ENCODE data around the gene KDM4F. TPM values are rescaled to one million over a fixed set of nuclear protein-coding genes. Genes with fewer than 3 reads are reported as not detected.

The KDM4F gene
- total and polyA plus RNA-seq, 2 donors (not counting 1 experiment from before 2014, with no cell fraction given): not detected

- Histone ChIP-seq H3K9ac (ENCODE audit: insufficient read depth, low read length) (peak overlapping the region; percentile 80), H3K4me3 (replicated peaks in 1 of 4; ENCODE audit: control extremely low read depth in 1 of 4, insufficient read depth in 1 of 4, low read depth in 3 of 4, low read length in 4 of 4) (peak overlapping the region; percentile 83 to 92 (median 85)), H3K27ac (ENCODE audit: insufficient read depth, low read length) (peak overlapping the region; percentile 82), H4K20me1 (ENCODE audit: control insufficient read depth, extremely low read depth, insufficient read depth, low read length) (no peaks in the 10 kb centered on the region), H3K79me2 (ENCODE audit: control insufficient read depth, insufficient read depth, low read length) (peaks cover 15% of the 10 kb centered on the region), H3K4me1 (ENCODE audit: control insufficient read depth, extremely low read depth, insufficient read depth, low read length) (peaks cover 3% of the 10 kb centered on the region), H2AFZ (ENCODE audit: low read length) (peak overlapping the region; percentile 69), H3K9me3 (ENCODE audit: control insufficient read depth, insufficient read depth, low read depth, low read length) (no peaks in the 10 kb centered on the region), H3K4me2 (ENCODE audit: extremely low read depth, insufficient read depth, low read length) (peak overlapping the region; percentile 79), H3K27me3 (ENCODE audit: control insufficient read depth, insufficient read depth, low read length) (no peaks in the 10 kb centered on the region), H3K36me3 (ENCODE audit: control insufficient read depth, insufficient read depth, low read length) (no peaks in the 10 kb centered on the region)
- TF ChIP-seq EZH2 (IDR thresholded peaks at IDR 0.05; ENCODE audit: low read length, missing control alignments): no peak
- TF ChIP-seq, protein P1, sequence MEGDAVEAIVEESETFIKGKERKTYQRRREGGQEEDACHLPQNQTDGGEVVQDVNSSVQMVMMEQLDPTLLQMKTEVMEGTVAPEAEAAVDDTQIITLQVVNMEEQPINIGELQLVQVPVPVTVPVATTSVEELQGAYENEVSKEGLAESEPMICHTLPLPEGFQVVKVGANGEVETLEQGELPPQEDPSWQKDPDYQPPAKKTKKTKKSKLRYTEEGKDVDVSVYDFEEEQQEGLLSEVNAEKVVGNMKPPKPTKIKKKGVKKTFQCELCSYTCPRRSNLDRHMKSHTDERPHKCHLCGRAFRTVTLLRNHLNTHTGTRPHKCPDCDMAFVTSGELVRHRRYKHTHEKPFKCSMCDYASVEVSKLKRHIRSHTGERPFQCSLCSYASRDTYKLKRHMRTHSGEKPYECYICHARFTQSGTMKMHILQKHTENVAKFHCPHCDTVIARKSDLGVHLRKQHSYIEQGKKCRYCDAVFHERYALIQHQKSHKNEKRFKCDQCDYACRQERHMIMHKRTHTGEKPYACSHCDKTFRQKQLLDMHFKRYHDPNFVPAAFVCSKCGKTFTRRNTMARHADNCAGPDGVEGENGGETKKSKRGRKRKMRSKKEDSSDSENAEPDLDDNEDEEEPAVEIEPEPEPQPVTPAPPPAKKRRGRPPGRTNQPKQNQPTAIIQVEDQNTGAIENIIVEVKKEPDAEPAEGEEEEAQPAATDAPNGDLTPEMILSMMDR (conservative IDR thresholded peaks at IDR 0.05 in 1 of 2, IDR thresholded peaks at IDR 0.05 in 1 of 2; ENCODE audit: low read depth in 1 of 2, low read length in 2 of 2): no peak
- peak in 1 of 2 donors; percentile 39 for DNase-seq (ENCODE audit: low read depth in 2 of 2)
Observed at GRCh38 chr11:95067841-95068219, 18.6 kb downstream of the KDM4F start.

DNA sequence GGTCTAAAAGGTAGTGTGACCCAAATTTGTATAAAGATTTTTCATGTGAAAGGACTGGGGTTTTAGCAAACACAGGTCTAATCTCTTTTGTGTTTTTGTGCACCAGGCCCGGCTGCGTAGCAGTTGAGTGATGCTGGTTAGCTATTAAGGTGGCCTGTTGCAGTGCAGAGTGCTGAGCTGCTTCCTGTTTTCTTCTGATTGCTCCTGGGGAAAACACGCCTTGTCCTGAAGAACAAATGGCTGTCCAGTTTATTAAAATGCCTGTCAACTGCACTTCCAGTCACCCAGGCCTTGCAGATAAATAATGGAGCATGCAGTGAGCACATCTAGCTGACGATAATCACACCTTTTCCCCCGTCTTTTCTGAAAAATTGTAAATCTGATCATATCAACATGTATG is 19.3 kb downstream of the KDM4F start:
- Histone ChIP-seq H3K4me1 (ENCODE audit: control insufficient read depth, extremely low read depth, insufficient read depth, low read length) (peaks cover 3% of the 10 kb centered on the region), H3K4me3 (replicated peaks in 1 of 4; ENCODE audit: control extremely low read depth in 1 of 4, insufficient read depth in 1 of 4, low read depth in 3 of 4, low read length in 4 of 4) (peak overlapping the region; percentile 83 to 92 (median 85)), H4K20me1 (ENCODE audit: control insufficient read depth, extremely low read depth, insufficient read depth, low read length) (no peaks in the 10 kb centered on the region), H2AFZ (ENCODE audit: low read length) (no peak overlapping the region), H3K9me3 (ENCODE audit: control insufficient read depth, insufficient read depth, low read depth, low read length) (no peaks in the 10 kb centered on the region), H3K79me2 (ENCODE audit: control insufficient read depth, insufficient read depth, low read length) (peaks cover 15% of the 10 kb centered on the region), H3K27me3 (ENCODE audit: control insufficient read depth, insufficient read depth, low read length) (no peaks in the 10 kb centered on the region), H3K36me3 (ENCODE audit: control insufficient read depth, insufficient read depth, low read length) (no peaks in the 10 kb centered on the region), H3K4me2 (ENCODE audit: extremely low read depth, insufficient read depth, low read length) (peak overlapping the region; percentile 84), H3K9ac (ENCODE audit: insufficient read depth, low read length) (no peak overlapping the region), H3K27ac (ENCODE audit: insufficient read depth, low read length) (peak overlapping the region; percentile 82)
- DNase-seq (ENCODE audit: low read depth in 2 of 2): peak; percentile 94 to 97
- no peak for TF ChIP-seq EZH2 (IDR thresholded peaks at IDR 0.05; ENCODE audit: low read length, missing control alignments)
- TF ChIP-seq, protein P1 (conservative IDR thresholded peaks at IDR 0.05 in 1 of 2, IDR thresholded peaks at IDR 0.05 in 1 of 2; ENCODE audit: low read depth in 1 of 2, low read length in 2 of 2): no peak

DNA sequence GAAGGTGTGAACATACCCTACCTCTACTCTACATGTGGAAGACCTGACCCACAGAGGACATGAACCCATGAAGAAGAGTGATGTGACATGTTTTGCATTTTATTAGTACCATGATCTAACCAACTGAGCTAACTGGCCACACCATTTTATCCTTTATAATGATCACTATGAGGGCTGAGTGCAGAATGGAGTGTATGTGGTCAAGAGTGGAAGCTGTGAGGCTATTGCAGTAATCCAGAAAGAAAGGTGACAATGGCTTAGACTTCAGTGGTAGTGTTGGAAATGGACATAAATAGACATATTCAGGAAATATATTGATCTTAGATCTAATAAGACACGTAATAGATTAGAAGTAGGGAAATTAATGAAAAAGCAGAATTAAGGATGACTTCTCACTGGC is 21.2 kb downstream of the KDM4F start:
- Histone ChIP-seq H3K4me2 (ENCODE audit: extremely low read depth, insufficient read depth, low read length) (no peak overlapping the region), H3K4me1 (ENCODE audit: control insufficient read depth, extremely low read depth, insufficient read depth, low read length) (peaks cover 9% of the 10 kb centered on the region), H4K20me1 (ENCODE audit: control insufficient read depth, extremely low read depth, insufficient read depth, low read length) (no peaks in the 10 kb centered on the region), H2AFZ (ENCODE audit: low read length) (no peak overlapping the region), H3K9ac (ENCODE audit: insufficient read depth, low read length) (no peak overlapping the region), H3K36me3 (ENCODE audit: control insufficient read depth, insufficient read depth, low read length) (no peaks in the 10 kb centered on the region), H3K27me3 (ENCODE audit: control insufficient read depth, insufficient read depth, low read length) (no peaks in the 10 kb centered on the region), H3K27ac (ENCODE audit: insufficient read depth, low read length) (no peak overlapping the region), H3K79me2 (ENCODE audit: control insufficient read depth, insufficient read depth, low read length) (peaks cover 15% of the 10 kb centered on the region), H3K4me3 (replicated peaks in 1 of 4; ENCODE audit: control extremely low read depth in 1 of 4, insufficient read depth in 1 of 4, low read depth in 3 of 4, low read length in 4 of 4) (no peak overlapping the region), H3K9me3 (ENCODE audit: control insufficient read depth, insufficient read depth, low read depth, low read length) (no peaks in the 10 kb centered on the region)
- no peak for TF ChIP-seq EZH2 (IDR thresholded peaks at IDR 0.05; ENCODE audit: low read length, missing control alignments)
- TF ChIP-seq, protein P1 (conservative IDR thresholded peaks at IDR 0.05 in 1 of 2, IDR thresholded peaks at IDR 0.05 in 1 of 2; ENCODE audit: low read depth in 1 of 2, low read length in 2 of 2): no peak
- DNase-seq (ENCODE audit: low read depth in 2 of 2): no peak

Measured in fibroblast of lung (primary cell).